ENCODE measurements around the gene POU6F2. TPM values are rescaled to one million over a fixed set of nuclear protein-coding genes. Genes with fewer than 3 reads are reported as not detected.
"Not testable (repeated sequence)": the region's sequence is repeated elsewhere in the genome, so short reads cannot be mapped to it uniquely, and the experiment has no call there.

The POU6F2 gene
- total RNA-seq, 1 donor from 2014 or later = 2.9 TPM

GRCh38 chr7:39356172-39356925 lies 378.6 kb downstream of the POU6F2 start:
- intact Hi-C loops (cut with DNase I) = no loop called here
- ATAC-seq (no peak), DNase-seq (ENCODE audit: low spot score) (no peak)

DNA sequence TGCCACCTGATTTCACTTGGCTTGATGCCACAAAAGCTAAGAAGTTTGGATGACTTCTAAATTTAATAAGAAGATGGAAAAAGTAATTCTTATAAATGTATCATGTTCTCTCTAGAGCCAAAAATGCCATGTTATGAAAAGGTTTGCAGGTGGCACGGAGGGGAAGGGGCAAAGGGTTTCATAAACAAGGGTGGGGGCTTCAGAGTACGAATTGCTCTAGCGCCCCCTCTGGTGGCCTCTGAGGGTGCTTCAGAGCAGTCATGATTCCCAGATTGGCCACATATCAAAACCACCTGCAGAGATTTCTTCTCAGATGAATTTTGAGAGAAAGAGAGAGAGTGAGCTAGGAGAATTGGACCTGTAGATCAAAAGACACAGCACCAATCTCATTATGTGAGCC lies 379.9 kb downstream of the POU6F2 start:
- ATAC-seq = no peak
- no peak for DNase-seq (ENCODE audit: low spot score)
- intact Hi-C loops (cut with DNase I) = no loop called here

GRCh38 chr7:39360038-39360437 lies 382.3 kb downstream of the POU6F2 start:
- no peak for DNase-seq (ENCODE audit: low spot score)
- intact Hi-C loops (cut with DNase I) = no loop called here
- ATAC-seq = no peak

- no peak for ATAC-seq
- intact Hi-C loops (cut with DNase I) = no loop called here
- no peak for DNase-seq (ENCODE audit: low spot score)
These were observed 383.1 kb downstream of the POU6F2 start for GRCh38 chr7:39360766-39361165.

- ATAC-seq = no peak
- intact Hi-C loops (cut with DNase I) = no loop called here
These were observed 388.1 kb downstream of the POU6F2 start for GRCh38 chr7:39365751-39366295.

GRCh38 chr7:39367451-39367850 lies 389.7 kb downstream of the POU6F2 start:
- ATAC-seq (no peak), DNase-seq (ENCODE audit: low spot score) (no peak)
- intact Hi-C loops (cut with DNase I) = no loop called here

More at GRCh38 chr7:39365751-39366295, 388.1 kb downstream of the POU6F2 start:
- no peak for DNase-seq (ENCODE audit: low spot score)

DNA sequence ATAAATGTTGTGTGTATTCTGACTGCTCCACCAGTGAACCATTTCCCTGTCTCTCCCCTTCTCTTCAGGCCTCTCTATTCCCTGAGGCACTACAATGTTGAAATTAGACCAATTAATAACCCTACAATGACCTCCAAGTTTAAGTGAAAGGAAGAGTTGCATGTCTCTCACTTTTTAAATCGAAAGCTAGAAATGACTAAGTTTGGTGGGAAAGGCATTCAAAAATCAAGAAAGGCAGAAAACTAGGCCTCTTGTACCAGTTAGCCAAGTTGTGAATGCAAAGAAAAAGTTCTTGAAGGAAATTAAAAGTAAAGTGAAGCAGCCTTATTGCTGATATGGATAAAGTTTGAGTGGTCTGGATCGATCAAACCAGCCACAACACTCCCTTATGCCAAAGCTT lies 390.2 kb downstream of the POU6F2 start:
- intact Hi-C loops (cut with DNase I) = no loop called here
- ATAC-seq (no peak), DNase-seq (ENCODE audit: low spot score) (no peak)

GRCh38 chr7:39372383-39372782 lies 394.7 kb downstream of the POU6F2 start:
- intact Hi-C loops (cut with DNase I) = no loop called here
- DNase-seq (ENCODE audit: low spot score) (no peak), ATAC-seq (no peak)

- no peak for ATAC-seq
- intact Hi-C loops (cut with DNase I) = no loop called here
These were observed 396.8 kb downstream of the POU6F2 start for GRCh38 chr7:39374436-39375040.

DNA sequence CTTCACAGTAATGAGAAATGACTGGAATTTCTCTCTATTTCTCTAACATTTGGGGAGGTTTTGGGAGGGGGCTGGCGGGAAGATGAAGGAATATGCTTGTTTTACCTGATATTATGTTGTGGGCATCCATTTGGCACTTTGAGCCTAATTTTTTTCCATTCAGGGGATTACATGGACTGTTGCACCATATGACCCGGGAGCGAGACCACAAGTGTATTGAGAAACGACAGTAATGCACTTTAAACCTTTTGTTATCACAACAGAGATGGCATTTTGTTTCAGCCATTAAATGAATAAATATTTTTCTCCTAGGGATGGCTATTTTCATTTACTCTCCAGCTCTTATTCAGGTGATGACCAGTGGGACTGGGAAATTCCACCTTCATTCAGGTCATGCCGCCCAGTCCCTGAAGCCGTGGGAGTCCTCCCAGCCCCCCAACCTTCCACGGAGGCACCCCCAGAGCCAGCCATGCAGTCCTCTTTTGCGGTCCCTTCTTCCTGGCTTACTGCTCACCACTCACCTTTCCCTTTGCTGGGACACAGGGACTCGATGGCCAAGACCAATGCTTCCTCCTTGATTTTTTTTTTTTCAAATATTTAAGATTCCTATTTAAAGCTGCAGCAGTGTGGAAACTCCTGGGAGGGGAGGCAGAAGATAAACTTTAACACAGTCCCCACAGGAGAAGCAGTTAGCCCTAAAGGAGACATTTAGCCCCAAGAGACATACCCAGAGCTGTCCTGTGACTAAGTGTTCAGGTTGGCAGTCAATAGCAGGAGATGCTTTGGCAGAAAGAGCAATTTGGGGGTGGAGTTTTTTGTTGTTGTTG lies 397.6 kb downstream of the POU6F2 start:
- DNase-seq (ENCODE audit: low spot score) (no peak), ATAC-seq (no peak)
- intact Hi-C loops (cut with DNase I) = no loop called here

More at GRCh38 chr7:39374436-39375040, 396.8 kb downstream of the POU6F2 start:
- DNase-seq (ENCODE audit: low spot score) = no peak

DNA sequence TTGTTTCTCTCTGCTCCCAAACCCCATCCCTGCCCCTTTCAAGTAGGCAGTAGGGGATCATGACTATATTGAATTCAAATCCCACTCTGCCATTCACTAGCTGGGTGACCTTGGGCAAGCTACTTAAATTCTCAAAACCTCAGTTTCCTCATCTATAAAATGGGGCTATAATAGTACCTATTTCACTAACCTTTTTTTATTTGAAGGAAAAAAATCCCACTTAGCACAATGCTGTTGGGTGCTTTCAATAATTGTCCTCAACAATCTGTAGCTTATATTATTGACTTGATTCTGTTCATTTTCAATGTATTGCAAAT lies 398.1 kb downstream of the POU6F2 start:
- no peak for ATAC-seq
- DNase-seq (ENCODE audit: low spot score) = no peak
- intact Hi-C loops (cut with DNase I) = no loop called here

- ATAC-seq; DNase-seq (ENCODE audit: low spot score); intact Hi-C loops (cut with DNase I): not testable (repeated sequence)
These were observed 399.2 kb downstream of the POU6F2 start for GRCh38 chr7:39376881-39377280.

GRCh38 chr7:39379416-39379815 lies 401.7 kb downstream of the POU6F2 start:
- DNase-seq (ENCODE audit: low spot score) (no peak), ATAC-seq (no peak)
- intact Hi-C loops (cut with DNase I) = no loop called here

DNA sequence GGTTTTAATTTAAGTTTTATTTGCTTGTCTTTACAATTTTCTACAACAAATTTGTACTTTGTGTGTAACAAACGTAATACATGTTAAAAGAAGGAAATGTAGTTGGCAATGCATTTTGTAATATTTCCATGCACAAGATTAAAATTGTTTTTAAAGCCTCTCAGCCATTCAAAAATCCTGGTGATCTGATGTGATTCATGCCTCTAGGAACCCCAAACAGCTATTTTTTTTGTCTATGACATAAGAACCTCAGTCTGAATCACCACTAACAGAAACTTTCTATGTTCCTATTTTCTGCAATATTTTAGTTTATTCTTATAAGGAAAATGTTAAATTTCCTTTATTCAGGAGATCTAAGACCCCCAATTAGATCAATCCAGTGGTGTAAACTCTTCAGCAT lies 405.4 kb downstream of the POU6F2 start:
- no peak for DNase-seq (ENCODE audit: low spot score)

DNA sequence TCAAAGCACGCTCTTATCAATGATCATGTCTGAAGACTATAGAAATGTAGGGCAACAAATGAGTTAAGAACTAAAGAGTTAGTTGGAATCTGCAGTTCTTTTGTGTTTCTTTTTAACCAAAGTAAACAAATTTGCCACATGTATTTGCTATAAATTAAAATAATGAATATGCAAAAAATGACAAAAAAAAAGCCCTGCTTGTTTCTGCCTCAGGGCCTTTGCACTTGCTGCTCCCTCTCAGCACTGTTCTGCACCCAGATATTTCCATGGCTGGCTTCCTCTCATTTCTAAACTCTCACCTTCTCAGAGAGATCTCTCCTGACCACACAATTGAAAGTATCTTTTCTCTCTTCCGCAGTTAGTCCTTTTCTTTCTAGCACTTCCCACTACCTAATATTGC lies 406.7 kb downstream of the POU6F2 start:
- no peak for DNase-seq (ENCODE audit: low spot score)
- no peak for ATAC-seq
- intact Hi-C loops (cut with DNase I) = no loop called here

More for the DNA sequence above, 405.4 kb downstream of the POU6F2 start:
- intact Hi-C loops (cut with DNase I) = no loop called here
- no peak for ATAC-seq

- ATAC-seq (no peak), DNase-seq (ENCODE audit: low spot score) (no peak)
- intact Hi-C loops (cut with DNase I) = no loop called here
These were observed 409.0 kb downstream of the POU6F2 start for GRCh38 chr7:39386718-39387117.

- ATAC-seq = no peak
- intact Hi-C loops (cut with DNase I) = no loop called here
- no peak for DNase-seq (ENCODE audit: low spot score)
These were observed 414.4 kb downstream of the POU6F2 start for GRCh38 chr7:39392151-39392550.

DNA sequence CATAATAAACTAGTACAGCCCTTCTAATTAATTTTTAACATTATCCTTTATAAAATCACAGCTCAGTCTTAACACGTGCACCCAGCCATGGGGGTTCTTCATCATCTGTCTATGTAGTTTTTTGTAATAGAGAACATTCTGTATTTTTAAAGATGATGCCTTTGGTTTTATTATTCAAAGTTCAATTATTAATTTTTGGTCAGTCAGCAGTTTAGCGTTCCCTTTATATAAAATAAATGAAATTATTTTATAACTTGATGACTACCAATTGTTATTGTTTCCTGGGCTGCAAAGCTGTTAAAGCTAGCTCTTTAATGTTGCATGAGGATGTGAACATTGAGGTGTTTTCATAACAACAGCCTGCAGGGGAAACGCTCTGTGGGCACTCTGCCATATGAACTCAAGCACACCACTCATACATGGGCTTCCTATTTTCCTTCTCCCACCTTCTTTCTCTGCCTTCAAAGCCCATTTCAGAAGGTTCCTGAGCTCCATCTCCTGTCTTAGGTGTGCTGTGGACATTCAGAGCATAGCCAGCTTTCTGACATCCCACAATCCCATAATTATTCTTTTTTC lies 416.5 kb downstream of the POU6F2 start:
- intact Hi-C loops (cut with DNase I) = no loop called here
- ATAC-seq (no peak), DNase-seq (ENCODE audit: low spot score) (no peak)

GRCh38 chr7:39399458-39399857 lies 421.7 kb downstream of the POU6F2 start:
- intact Hi-C loops (cut with DNase I) = no loop called here

More at GRCh38 chr7:39399458-39399857, 421.7 kb downstream of the POU6F2 start:
- ATAC-seq = no peak
- DNase-seq (ENCODE audit: low spot score) = no peak
